Right cardiac atrium (tissue), 5 donors: ENCODE data around the gene UBAC2. TPM values are rescaled to one million over a fixed set of nuclear protein-coding genes. Genes with fewer than 3 reads are reported as not detected.
"Not testable (repeated sequence)": the region's sequence is repeated elsewhere in the genome, so short reads cannot be mapped to it uniquely, and the experiment has no call there.

Experiments
- ATAC-seq, 2 donors: fragments of 200-7000 bp; cut with Tn5 transposase; one replicate each; pipeline versions ENCODE4 v1.8.0 to v1.9.1; 2020; ENCODE audit warnings: moderate library complexity in 2 of 2, mild to moderate bottlenecking in 1 of 2
- DNase-seq, 3 donors: peaks; one replicate each; pipeline ENCODE4 v3.0.0-alpha.2; 2020
- H3K27ac ChIP-seq: one replicate; pipeline ENCODE4 v1.5.1; 2013; ENCODE audit warnings: mild to moderate bottlenecking, low read length, control low read depth, moderate library complexity
- H3K27me3 ChIP-seq: one replicate; pipeline ENCODE4 v1.6.1; 2013; ENCODE audit not compliant: control insufficient read depth, insufficient read depth
- H3K4me1 ChIP-seq: one replicate; pipeline ENCODE4 v1.6.1; 2013; ENCODE audit warnings: low read length; ENCODE audit not compliant: control insufficient read depth, insufficient read depth
- H3K4me3 ChIP-seq: one replicate; pipeline ENCODE4 v1.5.1; 2013; ENCODE audit warnings: low read length, control low read depth
- H3K9me3 ChIP-seq: one replicate; pipeline ENCODE4 v1.6.1; 2013; ENCODE audit warnings: low read length; ENCODE audit not compliant: control insufficient read depth
- WGBS: extraction: QIAGEN DNeasy Blood & Tissue Kit; methylation state at CpG from one replicate; pipeline ENCODE4 v1.1.7; 2013; 5-methylcytosine and 5-hydroxymethylcytosine counted together
- intact Hi-C, 4 donors: fragments of 100-400 bp; cut with DNase I; formaldehyde crosslinking; loops; one replicate each; pipeline versions ENCODE4 v1.11.0 to v1.14.0; 2022 to 2023
- polyA plus RNA-seq: library from polyadenylated mRNA; stranded (reverse); fragments of 200-250 nt; gene quantifications from one replicate; pipeline ENCODE4 v1.2.3, GENCODE V29; 2013
- total RNA-seq, 4 donors: library from RNA; stranded (reverse); fragmentation: NEBNext Ultra II Directional; extraction: Animal tissue kit (Norgen Biotek cat#: 25700); gene quantifications; one replicate each; pipeline ENCODE4 v1.2.1, GENCODE V29; 2021
- donor health status: healthy with polysubstance abuse.
- donor health status: DM: no; HTN: yes; CAD: no.
- donor health status: DM: no; HTN: no; CAD: no.
- donor health status: DM: no; HTN: yes; CAD: no; lungs with severe emphysema.
- donor health status: DM: yes; HTN: yes; CAD: no.

UBAC2 gene
- total and polyA plus RNA-seq, 5 donors = 41.7 to 52.2 (median 47.6) TPM

DNA sequence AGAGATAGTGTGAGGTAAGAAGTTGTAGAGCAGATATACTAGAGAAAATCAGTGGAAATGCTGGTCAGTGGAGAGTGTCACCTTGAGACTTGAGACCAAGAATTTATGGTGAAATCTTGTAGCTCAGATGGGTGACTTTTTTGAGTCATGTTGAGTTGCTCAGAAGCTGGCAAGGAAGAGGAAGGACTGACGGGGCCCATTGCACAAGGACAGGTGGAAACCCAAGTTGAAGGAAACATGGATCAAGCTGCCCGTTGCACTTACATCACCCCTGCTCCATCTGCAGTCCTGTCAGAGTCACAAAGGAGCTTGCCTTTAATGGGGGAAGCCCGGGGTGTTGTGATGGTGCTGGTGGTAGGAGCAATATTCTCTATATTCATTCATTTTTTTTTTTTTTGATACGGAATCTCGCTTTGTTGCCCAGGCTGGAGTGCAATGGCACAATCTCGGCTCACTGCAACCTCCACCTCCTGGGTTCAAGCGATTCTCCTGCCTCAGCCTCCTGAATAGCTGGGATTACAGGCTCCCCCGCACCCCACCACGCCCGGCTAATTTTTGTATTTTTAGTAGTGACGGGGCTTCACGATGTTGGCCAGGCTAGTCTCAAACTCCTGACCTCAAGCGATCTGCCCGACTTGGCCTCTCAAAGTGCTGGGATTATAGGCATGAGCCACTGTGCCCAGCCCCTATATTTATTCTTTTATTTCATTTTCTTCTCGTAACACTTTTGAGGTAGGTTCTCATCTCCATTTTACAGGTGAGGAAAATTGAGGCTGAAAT lies 27.4 kb downstream of the UBAC2 start:
- intact Hi-C loops = no loop called here

GRCh38 chr13:99228737-99229691 lies 28.4 kb downstream of the UBAC2 start:
- intact Hi-C loops = no loop called here
- peak in 1 of 2 donors; percentile 20 for ATAC-seq

More for the DNA sequence above, 27.4 kb downstream of the UBAC2 start:
- no peak overlapping the region for H3K27ac ChIP-seq
- H3K4me1 ChIP-seq = peaks cover 8% of the 10 kb centered on the region
- H3K9me3 ChIP-seq = no peaks in the 10 kb centered on the region
- H3K4me3 ChIP-seq = no peak overlapping the region
- H3K27me3 ChIP-seq = no peaks in the 10 kb centered on the region
- DNase-seq (no peak), ATAC-seq (no peak)
- WGBS = 86% methylated on average over 15 of the region's 15 CpGs

DNA sequence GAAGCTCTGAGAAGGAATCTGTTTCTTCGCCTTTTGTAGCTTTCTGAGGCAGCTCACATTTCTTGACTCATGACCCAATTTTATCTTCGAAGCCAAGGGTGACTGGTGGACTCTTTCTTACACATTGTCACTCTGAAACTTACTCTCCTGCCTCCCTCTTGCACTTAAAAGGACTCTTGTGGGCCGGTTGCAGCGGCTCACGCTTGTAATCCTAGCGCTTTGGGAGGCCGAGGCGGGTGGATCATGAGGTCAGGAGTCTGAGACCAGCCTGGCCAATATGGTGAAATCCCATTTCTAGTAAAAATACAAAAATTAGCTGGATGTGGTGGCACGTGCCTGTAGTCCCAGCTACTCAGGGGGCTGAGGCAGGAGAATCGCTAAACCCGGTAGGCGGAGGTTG lies 29.9 kb downstream of the UBAC2 start:
- WGBS = 95% methylated on average over 12 of the region's 12 CpGs
- DNase-seq, ATAC-seq, H3K27me3 ChIP-seq, H3K9me3 ChIP-seq, intact Hi-C loops, H3K4me1 ChIP-seq, H3K27ac ChIP-seq, H3K4me3 ChIP-seq: not testable (repeated sequence)

More at GRCh38 chr13:99228737-99229691, 28.4 kb downstream of the UBAC2 start:
- 57% methylated on average over 13 of the region's 13 CpGs for WGBS
- DNase-seq = no peak
- H3K4me1 ChIP-seq = peaks cover 6% of the 10 kb centered on the region
- no peaks in the 10 kb centered on the region for H3K9me3 ChIP-seq
- peak overlapping the region; percentile 77 for H3K27ac ChIP-seq
- no peak overlapping the region for H3K4me3 ChIP-seq
- H3K27me3 ChIP-seq = no peaks in the 10 kb centered on the region

DNA sequence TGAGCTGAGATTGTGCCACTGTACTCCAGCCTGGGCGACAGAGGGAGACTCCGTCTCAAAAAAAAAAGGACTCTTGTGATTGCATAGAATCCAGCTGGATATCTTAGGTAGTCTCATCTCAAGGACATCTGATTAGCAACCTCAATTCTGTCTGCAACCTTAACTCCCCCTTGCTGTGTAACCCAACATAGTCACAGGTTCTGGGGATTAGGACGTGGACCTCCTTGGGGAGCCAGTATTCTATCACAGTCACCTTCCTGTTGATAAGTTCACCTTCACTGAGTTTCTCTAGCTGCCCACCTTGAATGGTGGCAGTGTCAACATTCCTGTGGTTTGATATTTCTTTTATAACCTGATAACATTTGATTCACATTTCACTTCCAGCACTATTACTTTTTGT lies 30.3 kb downstream of the UBAC2 start:
- no peaks in the 10 kb centered on the region for H3K9me3 ChIP-seq
- intact Hi-C loops = no loop called here
- 82% methylated on average over 3 of the region's 3 CpGs for WGBS
- no peaks in the 10 kb centered on the region for H3K27me3 ChIP-seq
- H3K4me3 ChIP-seq = no peak overlapping the region
- no peak for DNase-seq
- H3K27ac ChIP-seq = peak overlapping the region; percentile 62
- ATAC-seq = no peak
- peaks cover 7% of the 10 kb centered on the region for H3K4me1 ChIP-seq

- WGBS = 77% methylated on average over 1 of the region's 1 CpG
Observed at GRCh38 chr13:99231721-99232120, 31.1 kb downstream of the UBAC2 start.

GRCh38 chr13:99237981-99238662 lies 37.5 kb downstream of the UBAC2 start:
- Histone ChIP-seq H3K27me3 (no peaks in the 10 kb centered on the region), H3K4me3 (no peak overlapping the region), H3K27ac (no peak overlapping the region), H3K9me3 (no peaks in the 10 kb centered on the region), H3K4me1 (peaks cover 3% of the 10 kb centered on the region)
- ATAC-seq (no peak), DNase-seq (no peak)
- intact Hi-C loops = no loop called here
- 78% methylated on average over 8 of the region's 8 CpGs for WGBS

More at GRCh38 chr13:99231721-99232120, 31.1 kb downstream of the UBAC2 start:
- Histone ChIP-seq H3K27ac (no peak overlapping the region), H3K27me3 (no peaks in the 10 kb centered on the region), H3K4me1 (peaks cover 6% of the 10 kb centered on the region), H3K9me3 (no peaks in the 10 kb centered on the region), H3K4me3 (no peak overlapping the region)
- ATAC-seq (peak in 1 of 2 donors; percentile 15), DNase-seq (no peak)
- intact Hi-C loops = no loop called here

GRCh38 chr13:99246100-99246499 lies 45.4 kb downstream of the UBAC2 start:
- intact Hi-C loops = no loop called here
- no peak overlapping the region for H3K27ac ChIP-seq
- WGBS = 97% methylated on average over 1 of the region's 1 CpG
- no peaks in the 10 kb centered on the region for H3K4me1 ChIP-seq
- H3K9me3 ChIP-seq = no peaks in the 10 kb centered on the region
- no peaks in the 10 kb centered on the region for H3K27me3 ChIP-seq
- no peak overlapping the region for H3K4me3 ChIP-seq
- ATAC-seq = no peak
- no peak for DNase-seq

- H3K9me3 ChIP-seq, intact Hi-C loops, H3K27me3 ChIP-seq, DNase-seq, H3K27ac ChIP-seq, H3K4me1 ChIP-seq, ATAC-seq, H3K4me3 ChIP-seq: not testable (repeated sequence)
- 98% methylated on average over 3 of the region's 3 CpGs for WGBS
Observed at GRCh38 chr13:99249178-99249577, 48.5 kb downstream of the UBAC2 start.

GRCh38 chr13:99249606-99250005 lies 49.0 kb downstream of the UBAC2 start:
- H3K4me3 ChIP-seq, ATAC-seq, H3K27me3 ChIP-seq, H3K4me1 ChIP-seq, H3K9me3 ChIP-seq, DNase-seq, intact Hi-C loops, H3K27ac ChIP-seq: not testable (repeated sequence)
- 98% methylated on average over 2 of the region's 2 CpGs for WGBS

- 91% methylated on average over 5 of the region's 5 CpGs for WGBS
- no peak for DNase-seq
- no peak for ATAC-seq
- Histone ChIP-seq H3K4me3 (no peak overlapping the region), H3K27ac (no peak overlapping the region), H3K9me3 (no peaks in the 10 kb centered on the region), H3K4me1 (no peaks in the 10 kb centered on the region), H3K27me3 (no peaks in the 10 kb centered on the region)
- intact Hi-C loops = no loop called here
Observed at GRCh38 chr13:99250982-99251825, 50.5 kb downstream of the UBAC2 start.
